Measurements from ENCODE around the gene RANGAP1.

DNA sequence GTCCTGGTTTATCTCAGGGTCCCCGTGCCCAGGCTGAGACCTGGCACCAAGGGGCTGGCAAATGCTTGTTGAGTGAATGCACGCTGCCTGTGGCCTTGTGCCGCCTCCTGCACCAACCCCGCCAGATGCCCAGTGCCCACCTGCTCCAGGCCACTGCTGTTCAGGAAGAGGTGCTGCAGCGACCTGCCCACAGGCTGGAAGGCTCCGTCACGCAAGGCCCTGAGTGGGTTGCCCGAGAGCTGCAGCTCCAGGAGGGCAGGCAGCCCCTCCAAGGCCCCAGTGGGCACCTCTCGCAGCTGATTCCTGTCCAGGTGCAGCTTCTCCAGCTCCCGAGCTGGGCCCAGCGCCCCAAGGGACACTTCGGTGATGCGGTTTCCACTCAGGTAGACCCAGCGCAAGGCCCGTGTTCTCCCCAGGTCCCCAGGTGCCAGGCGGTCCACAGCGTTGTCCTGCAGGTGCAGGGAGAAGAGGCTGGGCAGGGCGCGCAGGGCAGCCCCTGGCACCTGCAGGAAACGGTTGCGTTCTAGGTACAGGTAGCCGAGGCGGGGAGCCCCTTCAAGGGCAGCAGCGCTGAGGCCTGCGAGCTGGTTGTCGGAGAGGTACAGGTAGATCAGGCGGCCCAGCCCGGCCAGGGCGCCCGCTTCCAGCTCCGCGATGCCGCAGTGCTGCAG is 48.8 kb downstream of the RANGAP1 start:
- TF ChIP-seq, protein P1, sequence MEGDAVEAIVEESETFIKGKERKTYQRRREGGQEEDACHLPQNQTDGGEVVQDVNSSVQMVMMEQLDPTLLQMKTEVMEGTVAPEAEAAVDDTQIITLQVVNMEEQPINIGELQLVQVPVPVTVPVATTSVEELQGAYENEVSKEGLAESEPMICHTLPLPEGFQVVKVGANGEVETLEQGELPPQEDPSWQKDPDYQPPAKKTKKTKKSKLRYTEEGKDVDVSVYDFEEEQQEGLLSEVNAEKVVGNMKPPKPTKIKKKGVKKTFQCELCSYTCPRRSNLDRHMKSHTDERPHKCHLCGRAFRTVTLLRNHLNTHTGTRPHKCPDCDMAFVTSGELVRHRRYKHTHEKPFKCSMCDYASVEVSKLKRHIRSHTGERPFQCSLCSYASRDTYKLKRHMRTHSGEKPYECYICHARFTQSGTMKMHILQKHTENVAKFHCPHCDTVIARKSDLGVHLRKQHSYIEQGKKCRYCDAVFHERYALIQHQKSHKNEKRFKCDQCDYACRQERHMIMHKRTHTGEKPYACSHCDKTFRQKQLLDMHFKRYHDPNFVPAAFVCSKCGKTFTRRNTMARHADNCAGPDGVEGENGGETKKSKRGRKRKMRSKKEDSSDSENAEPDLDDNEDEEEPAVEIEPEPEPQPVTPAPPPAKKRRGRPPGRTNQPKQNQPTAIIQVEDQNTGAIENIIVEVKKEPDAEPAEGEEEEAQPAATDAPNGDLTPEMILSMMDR (IDR thresholded peaks at IDR 0.05) = no peak
- no peak for TF ChIP-seq EZH2 (IDR thresholded peaks at IDR 0.05; ENCODE audit: borderline replicate concordance, insufficient read depth, low read depth, low read length, poor library complexity, severe bottlenecking)

Measured in B cell (primary cell).